HepG2 (cell line): ENCODE results near the gene PIEZO1. TPM values are rescaled to one million over a fixed set of nuclear protein-coding genes. Genes with fewer than 3 reads are reported as not detected.

Source experiments
- ATAC-seq: fragments of 200-7000 bp; cut with Tn5 transposase; 3 replicates; pipeline ENCODE4 v1.9.1; 2020; ENCODE audit warnings: mild to moderate bottlenecking, moderate library complexity
- Bru-seq: library from RNA; stranded (reverse); fragments of 400-500 nt; gene quantifications from one replicate; lab custom pipeline; 2021; lab: Mats Ljungman, UMichigan
- BruChase-seq, 2 experiments: library from RNA; stranded (reverse); fragments of 400-500 nt; gene quantifications; one replicate each; lab custom pipeline; 2021; lab: Mats Ljungman, UMichigan
- BruUV-seq: library from RNA; stranded (reverse); fragments of 400-500 nt; replicated peaks from 2 replicates; lab custom pipeline; 2021; lab: Mats Ljungman, UMichigan
- CTCF ChIA-PET: fragments of 300-600 bp; formaldehyde crosslinking; extraction: SDS; loops from one replicate; lab custom pipeline; 2021; ENCODE audit warnings: low total read pairs, inconsistent platforms, low intra/inter-chr PET ratio; lab: Yijun Ruan, JAX
- POLR2A ChIA-PET: fragments of 350-600 bp; sonication (Branson Sonifier 250); formaldehyde crosslinking; loops from one replicate; lab custom pipeline; 2020; ENCODE audit warnings: antibody characterized with exemption, inconsistent platforms; lab: Yijun Ruan, JAX
- DNase-seq: peaks from one replicate; pipeline ENCODE4 v3.0.0-alpha.2; 2015; ENCODE audit warnings: low spot score
- FAIRE-seq: peaks from 3 replicates; lab custom pipeline; 2011; peaks lifted over from hg19 to GRCh38; lab: Jason Lieb, UNC
- H2AFZ ChIP-seq: one replicate; pipeline ENCODE4 v1.6.1; 2011; ENCODE audit warnings: low read length, inconsistent platforms
- H3K27ac ChIP-seq: fragments of 300-600 bp; 3 replicates; pipeline ENCODE4 v1.8.0; 2011; ENCODE audit warnings: mixed run types, mild to moderate bottlenecking, mixed read lengths, low read length, inconsistent platforms; ENCODE audit not compliant: insufficient read depth; ENCODE audit errors: extremely low read length
- H3K27me3 ChIP-seq, 2 experiments: fragments of 200-600 bp in 1 of 2; 2 replicates in 1 of 2; 3 replicates in 1 of 2; pipeline versions ENCODE4 v1.6.0 to v1.8.0; 2011; ENCODE audit warnings: low read length in 2 of 2, mild to moderate bottlenecking in 2 of 2, moderate library complexity in 2 of 2, inconsistent platforms in 1 of 2; ENCODE audit not compliant: insufficient read depth in 2 of 2, control insufficient read depth in 1 of 2
- H3K36me3 ChIP-seq, 2 experiments: fragments of 200-600 bp in 1 of 2; replicated peaks in 1 of 2; 2 replicates in 1 of 2; 3 replicates in 1 of 2; pipeline versions ENCODE4 v1.5.1 to v1.8.0; 2011; ENCODE audit warnings: low read length in 2 of 2, inconsistent platforms in 1 of 2; ENCODE audit not compliant: insufficient read depth in 2 of 2, control insufficient read depth in 1 of 2
- H3K4me1 ChIP-seq: 2 replicates; pipeline ENCODE4 v1.5.1; 2012; ENCODE audit warnings: low read length, inconsistent platforms; ENCODE audit not compliant: insufficient read depth
- H3K4me2 ChIP-seq: 2 replicates; pipeline ENCODE4 v1.6.0; 2011; ENCODE audit warnings: low read depth, low read length, inconsistent platforms
- H3K4me3 ChIP-seq, 3 experiments: fragments of 200-600 bp in 1 of 3; sonication (generic), shearing (Covaris generic) in 1 of 3; replicated peaks in 1 of 3; 2 replicates each; pipeline ENCODE4 v1.5.1; 2011 to 2016; ENCODE audit warnings: low read length in 3 of 3, inconsistent platforms in 2 of 3, low read depth in 2 of 3, mild to moderate bottlenecking in 2 of 3, control low read depth in 1 of 3, mixed read lengths in 1 of 3; ENCODE audit not compliant: insufficient read depth in 1 of 3
- H3K79me2 ChIP-seq: one replicate; pipeline ENCODE4 v1.6.1; 2011; ENCODE audit warnings: low read length, inconsistent platforms; ENCODE audit not compliant: insufficient read depth
- H3K9ac ChIP-seq: 2 replicates; pipeline ENCODE4 v1.6.0; 2011; ENCODE audit warnings: mild to moderate bottlenecking, low read depth, low read length, inconsistent platforms; ENCODE audit not compliant: insufficient read depth
- H3K9me3 ChIP-seq: 2 replicates; pipeline ENCODE4 v1.5.1; 2012; ENCODE audit warnings: mild to moderate bottlenecking, low read length
- H4K20me1 ChIP-seq: 2 replicates; pipeline ENCODE4 v1.6.0; 2011; ENCODE audit warnings: inconsistent platforms, mild to moderate bottlenecking, low read length, moderate library complexity; ENCODE audit not compliant: insufficient read depth
- ETV5 ChIP-seq: IDR thresholded peaks from 2 replicates; pipeline ENCODE4 v1.6.1; 2018; ENCODE audit warnings: missing biosample characterization, missing genetic modification reagents, inconsistent platforms, borderline replicate concordance
- GATA4 ChIP-seq: sonication (generic); IDR thresholded peaks from 2 replicates; pipeline ENCODE4 v1.6.1; 2016; ENCODE audit warnings: antibody characterized with exemption, low read depth, borderline replicate concordance
- MYPOP ChIP-seq: sonication (generic); formaldehyde crosslinking; IDR thresholded peaks from 2 replicates; pipeline ENCODE4 v1.8.1; 2023; ENCODE audit warnings: mild to moderate bottlenecking, moderate library complexity, missing genetic modification reagents
- RARA ChIP-seq: IDR thresholded peaks from 2 replicates; pipeline ENCODE4 v1.6.1; 2016; ENCODE audit warnings: missing genetic modification reagents, missing compliant biosample characterization
- SOX5 ChIP-seq: IDR thresholded peaks from 2 replicates; pipeline ENCODE4 v1.6.1; 2016; ENCODE audit warnings: borderline replicate concordance
- SUZ12 ChIP-seq: fragments of 150-350 bp; IDR thresholded peaks from 2 replicates; pipeline ENCODE4 v1.6.1; 2014; ENCODE audit warnings: low read depth, low read length
- ZMAT3 ChIP-seq: sonication (generic); formaldehyde crosslinking; conservative IDR thresholded peaks from 2 replicates; pipeline ENCODE4 v1.7.0; 2021; ENCODE audit warnings: missing genetic modification reagents
- ZNF331 ChIP-seq: sonication (generic); formaldehyde crosslinking; IDR thresholded peaks from 2 replicates; pipeline ENCODE4 v1.4.0; 2020; ENCODE audit warnings: missing genetic modification reagents
- ZNF691 ChIP-seq: sonication (generic); formaldehyde crosslinking; IDR thresholded peaks from 2 replicates; pipeline ENCODE4 v1.4.0; 2020; ENCODE audit warnings: missing genetic modification reagents, low read depth, mild to moderate bottlenecking, borderline replicate concordance
- ZNF788 ChIP-seq: sonication (generic); formaldehyde crosslinking; IDR thresholded peaks from 2 replicates; pipeline ENCODE4 v1.5.0; 2020; ENCODE audit warnings: mild to moderate bottlenecking, missing genetic modification reagents, borderline replicate concordance
- ZNF792 ChIP-seq: IDR thresholded peaks from 2 replicates; pipeline ENCODE4 v1.6.1; 2016
- ZNF800 ChIP-seq: sonication (generic); formaldehyde crosslinking; IDR thresholded peaks from 2 replicates; pipeline ENCODE4 v1.4.0; 2020; ENCODE audit warnings: missing genetic modification reagents
- ZNF883 ChIP-seq: sonication (generic); formaldehyde crosslinking; IDR thresholded peaks from 2 replicates; pipeline ENCODE4 v1.5.1; 2020; ENCODE audit warnings: mild to moderate bottlenecking, missing genetic modification reagents; ENCODE audit errors: not compliant biosample characterization
- WGBS: methylation state at CpG from one replicate; pipeline ENCODE4 v1.1.6; 2017; ENCODE audit warnings: low lambda C conversion rate; 5-methylcytosine and 5-hydroxymethylcytosine counted together
- in situ Hi-C: cut with HindIII; loops from 2 replicates; pipeline ENCODE4 v1.10.0; 2017; ENCODE audit warnings: low pct_unique_long_range_greater_than_20kb; ENCODE audit not compliant: extremely low pct_ligation_motif_present
- intact Hi-C: fragments of 100-400 bp; cut with micrococcal nuclease; formaldehyde crosslinking; loops from one replicate; pipeline ENCODE4 v1.10.0; 2022; ENCODE audit not compliant: unreplicated experiment
- long read RNA-seq, 2 experiments: library from RNA in 1 of 2; library from polyadenylated mRNA in 1 of 2; stranded (forward) in 1 of 2; unstranded in 1 of 2; transcript quantifications; one replicate each; pipeline ENCODE4 v2.0.0, GENCODE V29; 2019 to 2022
- polyA minus RNA-seq, 3 experiments: library from RNA; depleted of rRNA, polyadenylated mRNA; stranded (reverse); fragments of >200 nt; gene quantifications; 2 replicates each; pipeline ENCODE4 v1.2.3, GENCODE V29; 2011; ENCODE audit warnings: low replicate concordance in 1 of 3
- polyA plus RNA-seq, 8 experiments: library from polyadenylated mRNA; depleted of rRNA in 3 of 8; stranded (reverse) in 7 of 8; unstranded in 1 of 8; fragments of >200 nt; fragmentation: Illumina TruSeq in 4 of 8; extraction: Trizol in 4 of 8; gene quantifications; 2 replicates each; pipeline versions ENCODE4 v1.2.1 to v1.2.3, GENCODE V29; 2011 to 2016; ENCODE audit warnings: low read depth in 4 of 8, missing spikeins in 1 of 8, mixed read lengths in 1 of 8; ENCODE audit not compliant: insufficient read depth in 1 of 8
- total RNA-seq, 5 experiments: library from RNA; depleted of rRNA; stranded (reverse); fragments of >200 nt; fragmentation: Illumina TruSeq; extraction: Trizol; gene quantifications; 2 replicates each; pipeline ENCODE4 v1.2.3, GENCODE V29; 2016; ENCODE audit warnings: low read depth in 1 of 5

Gene PIEZO1
- total RNA-seq (2016; rRNA removed; fragmentation: Illumina TruSeq; extraction: Trizol) (32.5 and 85.0 TPM in 2 replicates), polyA plus RNA-seq (2011; rRNA removed) (67.9 and 93.5 TPM in 2 replicates), polyA minus RNA-seq (2011; rRNA and poly(A)+ RNA removed; ENCODE audit: low replicate concordance) (101 and 184 TPM in 2 replicates), Bru-seq, nascent RNA (percentile 61 among the genes with signal in this experiment), BruChase-seq, experiment 1, labeled RNA remaining after a 6-hour chase (percentile 83 among the genes with signal in this experiment), BruChase-seq, experiment 2, labeled RNA remaining after a 2-hour chase (percentile 78 among the genes with signal in this experiment)
- total RNA-seq (2016; cell fraction: cytosol; rRNA removed; fragmentation: Illumina TruSeq; extraction: Trizol; ENCODE audit: low read depth): 42.1 and 42.4 TPM in 2 replicates
- 27.7 and 89.8 TPM in 2 replicates for total RNA-seq (2016; cell fraction: insoluble cytoplasmic fraction; rRNA removed; fragmentation: Illumina TruSeq; extraction: Trizol)
- total RNA-seq (2016; cell fraction: membrane; rRNA removed; fragmentation: Illumina TruSeq; extraction: Trizol): 37.0 TPM in 2 replicates
- total RNA-seq (2016; cell fraction: nucleus; rRNA removed; fragmentation: Illumina TruSeq; extraction: Trizol): 117 and 146 TPM in 2 replicates
- 42.8 and 69.2 TPM in 2 replicates for polyA plus RNA-seq (2011; cell fraction: cytosol; rRNA removed)
- polyA plus RNA-seq (2011; cell fraction: nucleus; rRNA removed): 643 and 860 TPM in 2 replicates
- polyA plus RNA-seq (2012): 52.4 and 78.3 TPM in 2 replicates
- polyA plus RNA-seq (2016; cell fraction: cytosol; fragmentation: Illumina TruSeq; extraction: Trizol; ENCODE audit: low read depth): 12.7 and 13.6 TPM in 2 replicates
- 33.4 and 36.7 TPM in 2 replicates for polyA plus RNA-seq (2016; cell fraction: insoluble cytoplasmic fraction; fragmentation: Illumina TruSeq; extraction: Trizol; ENCODE audit: low read depth)
- polyA plus RNA-seq (2016; cell fraction: membrane; fragmentation: Illumina TruSeq; extraction: Trizol; ENCODE audit: low read depth): 20.6 and 22.7 TPM in 2 replicates
- 296 and 336 TPM in 2 replicates for polyA plus RNA-seq (2016; cell fraction: nucleus; fragmentation: Illumina TruSeq; extraction: Trizol; ENCODE audit: insufficient read depth, low read depth)
- 44.8 and 52.9 TPM in 2 replicates for polyA minus RNA-seq (2011; cell fraction: cytosol; rRNA and poly(A)+ RNA removed)
- 89.5 and 109 TPM in 2 replicates for polyA minus RNA-seq (2011; cell fraction: nucleus; rRNA and poly(A)+ RNA removed)
- long read RNA-seq, experiment 1, partial matches to known transcripts: 11 of 21 reads
- long read RNA-seq, experiment 1, other reads (novel, unspliced or antisense): 3 of 21 reads
- long read RNA-seq, experiment 2, full-length matches to known transcripts: 11 of 183 reads
- long read RNA-seq, experiment 2, partial matches to known transcripts: 118 of 183 reads
- long read RNA-seq, experiment 2, other reads (novel, unspliced or antisense): 54 of 183 reads

- no peaks in the 10 kb centered on the region for H3K36me3 ChIP-seq
- H3K79me2 ChIP-seq: peaks cover 41% of the 10 kb centered on the region
- ATAC-seq (peak; percentile 37), DNase-seq (no peak), FAIRE-seq (no peak)
- 23% methylated on average over 14 of the region's 110 CpGs for WGBS
- peaks cover 76% of the 10 kb centered on the region for H3K4me1 ChIP-seq
- no peaks in the 10 kb centered on the region for H3K9me3 ChIP-seq
- ChIA-PET CTCF (interaction anchor here (0.6 to 2.9 kb wide), 6 partner anchors 13 to 54 kb away, joined by 3 to 10 read pairs (median 6); no protein-coding TSS in a partner anchor), POLR2A (interaction anchor here (0.6 to 5.4 kb wide), 8 partner anchors 12 to 408 kb away, joined by 3 to 36 read pairs (median 5); no protein-coding TSS in a partner anchor)
- no peaks in the 10 kb centered on the region; a peak in 1 of 5 replicates for H3K27me3 ChIP-seq
- peak within 1 kb of the TSS; percentile 82 for H3K9ac ChIP-seq
- peak within 1 kb of the TSS; percentile 70 for H3K27ac ChIP-seq
- intact Hi-C loops (loop anchor here (2.0 kb wide), 1 partner anchor 15 kb away; no protein-coding TSS in a partner anchor), in situ Hi-C loops (no loop called here)
- H4K20me1 ChIP-seq: peaks cover 26% of the 10 kb centered on the region; the same call in 1 of the 2 replicates
- peak within 1 kb of the TSS; percentile 97 for H3K4me2 ChIP-seq
- no peak within 1 kb of the TSS for H2AFZ ChIP-seq
- BruUV-seq: no TSS peak
- H3K4me3 ChIP-seq: peak within 1 kb of the TSS; percentile 73 to 87 (median 85)
- TF ChIP-seq ZNF792 (CRISPR knock-in tag) (no peak), ZNF331 (CRISPR knock-in tag) (peak; percentile 41; the same call in 1 of the 2 replicates), ETV5 (no peak; the same call in 1 of the 2 replicates), ZNF800 (CRISPR knock-in tag) (peak; percentile 51; the same call in 1 of the 2 replicates), RARA (CRISPR knock-in tag) (peak; percentile 46; the same call in 1 of the 2 replicates), SOX5 (CRISPR knock-in tag) (no peak), ZNF788 (CRISPR knock-in tag) (peak; percentile 87; the same call in 1 of the 2 replicates), MYPOP (CRISPR knock-in tag) (peak; percentile 84; the same call in 1 of the 2 replicates), ZMAT3 (peak; percentile 40; the same call in 1 of the 2 replicates), ZNF691 (CRISPR knock-in tag) (peak; percentile 78; the same call in 1 of the 2 replicates), SUZ12 (no peak), GATA4 (no peak), ZNF883 (CRISPR knock-in tag) (peak; percentile 70)
Measured at GRCh38 chr16:88785106-88785924, at the start of gene PIEZO1. Gene PIEZO1 (minus strand): TSS chr16:88785220. CDS start chr16:88784964, 256 bp downstream.
